GM21360 (cell line): Measurements from ENCODE around the gene DGAT2.
"Not testable (repeated sequence)": the region's sequence is repeated elsewhere in the genome, so short reads cannot be mapped to it uniquely, and the experiment has no call there.

Source experiments
- ATAC-seq: cut with Tn5 transposase; IDR thresholded peaks from one replicate; pipeline ENCODE4 v1.9.1; 2021; ENCODE audit warnings: mild to moderate bottlenecking, moderate library complexity; ENCODE audit not compliant: unreplicated experiment

Gene DGAT2

GRCh38 chr11:75748729-75749273 is 19.8 kb upstream of the DGAT2 start:
- ATAC-seq, result not testable (repeated sequence)

- ATAC-seq, result not testable (repeated sequence)
These were observed 13.6 kb upstream of the DGAT2 start for GRCh38 chr11:75754933-75755332.

GRCh38 chr11:75757651-75758050 is 10.9 kb upstream of the DGAT2 start:
- ATAC-seq, result no peak

GRCh38 chr11:75759832-75760231 is 8.7 kb upstream of the DGAT2 start:
- no peak for ATAC-seq

GRCh38 chr11:75760243-75760642 is 8.3 kb upstream of the DGAT2 start:
- ATAC-seq, result no peak

- no peak for ATAC-seq
These were observed 7.7 kb upstream of the DGAT2 start for GRCh38 chr11:75760710-75761493.

- ATAC-seq, result no peak
These were observed 6.4 kb upstream of the DGAT2 start for GRCh38 chr11:75762158-75762557.

- ATAC-seq, result no peak
These were observed 5.7 kb upstream of the DGAT2 start for GRCh38 chr11:75762885-75763284.

- ATAC-seq, result no peak
These were observed 4.7 kb upstream of the DGAT2 start for GRCh38 chr11:75763846-75764245.

GRCh38 chr11:75765116-75765515 is 3.5 kb upstream of the DGAT2 start:
- ATAC-seq, result no peak

GRCh38 chr11:75766443-75767227 is 1.9 kb upstream of the DGAT2 start:
- no peak for ATAC-seq

GRCh38 chr11:75767228-75767572 is 1.4 kb upstream of the DGAT2 start:
- ATAC-seq, result no peak

- no peak for ATAC-seq
These were observed 826 bp upstream of the DGAT2 start for GRCh38 chr11:75767793-75768111.

- ATAC-seq, result no peak
These were observed 562 bp downstream of the DGAT2 start for GRCh38 chr11:75768909-75769771.

- ATAC-seq, result no peak
These were observed 1.5 kb downstream of the DGAT2 start for GRCh38 chr11:75770102-75770501.

GRCh38 chr11:75771646-75772410 is 3.2 kb downstream of the DGAT2 start:
- no peak for ATAC-seq

GRCh38 chr11:75773595-75774353 is 5.2 kb downstream of the DGAT2 start:
- ATAC-seq, result peak; percentile 80

- ATAC-seq, result no peak
These were observed 6.5 kb downstream of the DGAT2 start for GRCh38 chr11:75775056-75775455.

GRCh38 chr11:75776546-75776945 is 8.0 kb downstream of the DGAT2 start:
- no peak for ATAC-seq
